Psoas muscle (tissue), 8 donors: ENCODE data around the gene NEURL1. TPM values are rescaled to one million over a fixed set of nuclear protein-coding genes. Genes with fewer than 3 reads are reported as not detected.

ENCODE experiments used
- ATAC-seq, 4 donors: fragments of 200-7000 bp; cut with Tn5 transposase; one replicate each; pipeline ENCODE4 v1.9.1; 2020; ENCODE audit warnings: moderate library complexity in 3 of 4, mild to moderate bottlenecking in 2 of 4
- DNase-seq, 2 donors: peaks; one replicate each; pipeline ENCODE4 v3.0.0-alpha.2; 2020
- H3K27ac ChIP-seq: fragments of 200-600 bp; one replicate; pipeline ENCODE4 v1.8.0; 2022
- H3K27me3 ChIP-seq, 3 donors: fragments of 200-600 bp in 1 of 3; one replicate each; pipeline versions ENCODE4 v1.6.1 to v1.8.0; 2013 to 2022; ENCODE audit warnings: low read length in 2 of 3, mild to moderate bottlenecking in 2 of 3, moderate library complexity in 1 of 3; ENCODE audit not compliant: insufficient read depth in 3 of 3
- H3K36me3 ChIP-seq, 2 donors: fragments of 200-600 bp in 1 of 2; one replicate each; pipeline versions ENCODE4 v1.6.1 to v1.8.0; 2013 to 2022; ENCODE audit warnings: low read depth in 1 of 2, mild to moderate bottlenecking in 1 of 2, moderate library complexity in 1 of 2; ENCODE audit not compliant: insufficient read depth in 1 of 2
- H3K4me1 ChIP-seq: fragments of 200-600 bp; one replicate; pipeline ENCODE4 v1.8.0; 2022
- H3K4me3 ChIP-seq: fragments of 200-600 bp; one replicate; pipeline ENCODE4 v1.8.0; 2022; ENCODE audit warnings: mild to moderate bottlenecking
- H3K9me3 ChIP-seq: fragments of 200-600 bp; one replicate; pipeline ENCODE4 v1.8.0; 2022
- WGBS, 3 donors: extraction: QIAGEN DNeasy Blood & Tissue Kit; methylation state at CpG; one replicate each; pipeline versions ENCODE4 v1.1.6 to v1.1.7; 2013; 5-methylcytosine and 5-hydroxymethylcytosine counted together
- intact Hi-C, 2 donors: fragments of 100-400 bp; cut with DNase I; formaldehyde crosslinking; loops; one replicate each; pipeline versions ENCODE4 v1.11.0 to v1.14.2; 2022
- polyA plus RNA-seq, 3 donors: library from polyadenylated mRNA; stranded (reverse); fragments of 200-250 nt; gene quantifications; one replicate each; pipeline ENCODE4 v1.2.3, GENCODE V29; 2013
- total RNA-seq, 4 donors: library from RNA; stranded (reverse); fragmentation: NEBNext Ultra II Directional in 2 of 4; extraction: Animal tissue kit (Norgen Biotek cat#: 25700) in 2 of 4; gene quantifications; one replicate each; pipeline versions ENCODE4 v1.2.1 to v1.2.4, GENCODE V29; 2021 to 2023
- TF ChIP-seq, protein P1 (sequence below): fragments of 200-600 bp; IDR thresholded peaks from one replicate; pipeline ENCODE4 v1.8.0; 2022; ENCODE audit warnings: antibody characterized with exemption
- donor health status: healthy with polysubstance abuse.
- donor health status: DM: no; HTN: no; CAD: no; lungs with moderate emphysema.
- donor health status: Bipolar disorder and iron deficiency.
- donor health status: healthy.
- donor health status: DM: yes; HTN: yes; CAD: no.
- donor health status: DM: no; HTN: no; CAD: no.
- donor health status: DM: no; HTN: no; CAD: no.
- donor health status: DM: yes; HTN: yes; CAD: no.

The NEURL1 gene
- total and polyA plus RNA-seq, 7 donors = 10.9 to 103 (median 66.6) TPM

DNA sequence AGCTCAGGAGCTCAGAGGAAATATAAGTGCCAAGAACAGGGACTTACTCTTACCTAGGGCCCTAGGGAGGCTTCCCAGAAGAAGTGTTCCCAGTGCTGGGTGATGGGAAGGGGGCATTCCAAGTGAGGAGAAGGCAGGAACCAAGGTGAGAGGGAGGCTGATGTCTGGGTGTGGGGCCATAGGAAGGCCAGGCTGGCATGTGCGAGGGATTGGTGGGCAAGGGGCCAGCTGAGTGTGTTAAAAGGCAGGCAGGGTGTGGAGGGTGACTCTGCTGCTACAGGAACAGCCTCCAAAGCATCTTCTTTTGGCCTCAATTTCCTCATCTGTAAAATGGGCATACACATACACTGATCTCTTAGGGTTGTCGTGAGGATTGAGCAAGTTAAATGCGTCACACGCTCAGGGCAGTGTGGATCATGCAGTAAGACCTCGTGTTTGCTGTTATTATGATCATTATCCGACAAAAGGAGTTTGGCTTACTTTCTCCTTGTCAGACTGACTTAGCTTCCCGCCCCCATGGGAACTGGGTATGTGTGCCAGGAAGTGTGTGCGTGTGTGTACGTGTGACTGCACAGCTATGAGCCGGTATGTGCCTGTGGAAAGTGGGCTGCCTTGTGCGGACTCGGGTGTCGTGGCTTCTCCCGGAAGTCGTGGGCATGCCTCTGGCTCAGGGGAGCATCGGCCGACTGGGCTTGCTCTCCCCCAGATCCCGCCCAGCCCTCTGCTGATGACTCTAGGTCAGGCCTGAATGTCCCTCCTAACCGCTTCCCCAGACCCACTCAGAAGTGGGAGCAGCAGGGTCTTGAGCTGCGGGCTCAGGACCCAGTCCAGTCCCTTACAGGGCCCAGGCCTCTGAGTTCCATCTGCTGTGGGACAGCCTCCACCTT lies 59.6 kb downstream of the NEURL1 start:
- DNase-seq (peak in 1 of 2 donors; percentile 55), ATAC-seq (no peak)
- Histone ChIP-seq H3K27ac (no peak overlapping the region), H3K4me1 (peaks cover 39% of the 10 kb centered on the region), H3K27me3 (no peaks in the 10 kb centered on the region), H3K36me3 (no peaks in the 10 kb centered on the region), H3K4me3 (no peak overlapping the region), H3K9me3 (no peaks in the 10 kb centered on the region)
- intact Hi-C loops = no loop called here
- 89 to 92% (median 90%) methylated on average over 20 of the region's 20 CpGs for WGBS, 3 donors
- TF ChIP-seq, protein P1, sequence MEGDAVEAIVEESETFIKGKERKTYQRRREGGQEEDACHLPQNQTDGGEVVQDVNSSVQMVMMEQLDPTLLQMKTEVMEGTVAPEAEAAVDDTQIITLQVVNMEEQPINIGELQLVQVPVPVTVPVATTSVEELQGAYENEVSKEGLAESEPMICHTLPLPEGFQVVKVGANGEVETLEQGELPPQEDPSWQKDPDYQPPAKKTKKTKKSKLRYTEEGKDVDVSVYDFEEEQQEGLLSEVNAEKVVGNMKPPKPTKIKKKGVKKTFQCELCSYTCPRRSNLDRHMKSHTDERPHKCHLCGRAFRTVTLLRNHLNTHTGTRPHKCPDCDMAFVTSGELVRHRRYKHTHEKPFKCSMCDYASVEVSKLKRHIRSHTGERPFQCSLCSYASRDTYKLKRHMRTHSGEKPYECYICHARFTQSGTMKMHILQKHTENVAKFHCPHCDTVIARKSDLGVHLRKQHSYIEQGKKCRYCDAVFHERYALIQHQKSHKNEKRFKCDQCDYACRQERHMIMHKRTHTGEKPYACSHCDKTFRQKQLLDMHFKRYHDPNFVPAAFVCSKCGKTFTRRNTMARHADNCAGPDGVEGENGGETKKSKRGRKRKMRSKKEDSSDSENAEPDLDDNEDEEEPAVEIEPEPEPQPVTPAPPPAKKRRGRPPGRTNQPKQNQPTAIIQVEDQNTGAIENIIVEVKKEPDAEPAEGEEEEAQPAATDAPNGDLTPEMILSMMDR = no peak

DNA sequence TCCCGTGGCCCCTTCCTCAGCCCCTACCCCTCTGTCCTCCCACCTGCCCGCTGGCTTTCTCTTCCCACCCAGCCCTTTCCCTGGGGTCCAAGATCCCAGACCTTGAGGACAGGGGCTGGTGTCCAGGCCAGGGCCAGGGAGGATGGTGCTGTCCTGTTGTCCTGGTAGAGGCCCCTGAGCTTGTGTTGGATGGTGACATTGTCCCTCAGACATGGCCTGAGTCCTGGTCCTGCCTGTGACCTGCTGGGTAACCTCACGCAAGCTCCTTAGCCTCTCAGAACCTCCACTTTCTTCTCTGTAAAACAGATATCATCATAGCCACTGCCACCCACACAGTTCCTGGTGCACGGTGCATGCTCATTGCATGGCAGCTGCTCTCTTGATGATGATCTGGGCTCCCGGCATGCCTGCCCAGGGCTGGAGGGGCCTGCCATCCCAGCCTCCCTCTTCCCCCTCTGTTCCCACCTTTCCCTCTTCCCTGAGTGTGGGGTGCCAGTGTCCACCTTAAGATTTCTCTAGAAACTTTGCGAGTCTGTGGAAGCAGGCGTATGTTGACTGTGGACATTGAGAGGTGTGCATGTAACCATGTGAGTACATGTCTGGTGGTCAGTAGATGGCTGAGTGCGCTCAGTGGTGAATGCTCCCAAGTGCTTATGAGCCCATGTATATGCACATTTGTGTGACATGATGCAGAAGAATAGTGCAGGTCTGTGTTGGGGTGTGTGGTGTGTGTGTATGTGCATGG lies 60.4 kb downstream of the NEURL1 start:
- Histone ChIP-seq H3K27ac (no peak overlapping the region), H3K4me1 (peaks cover 37% of the 10 kb centered on the region), H3K4me3 (no peak overlapping the region), H3K27me3 (no peaks in the 10 kb centered on the region), H3K36me3 (no peaks in the 10 kb centered on the region), H3K9me3 (no peaks in the 10 kb centered on the region)
- no peak for ATAC-seq
- 83 to 93% (median 85%) methylated on average over 8 of the region's 8 CpGs for WGBS, 3 donors
- TF ChIP-seq, protein P1 = no peak
- intact Hi-C loops = no loop called here
- DNase-seq = peak in 1 of 2 donors; percentile 34

DNA sequence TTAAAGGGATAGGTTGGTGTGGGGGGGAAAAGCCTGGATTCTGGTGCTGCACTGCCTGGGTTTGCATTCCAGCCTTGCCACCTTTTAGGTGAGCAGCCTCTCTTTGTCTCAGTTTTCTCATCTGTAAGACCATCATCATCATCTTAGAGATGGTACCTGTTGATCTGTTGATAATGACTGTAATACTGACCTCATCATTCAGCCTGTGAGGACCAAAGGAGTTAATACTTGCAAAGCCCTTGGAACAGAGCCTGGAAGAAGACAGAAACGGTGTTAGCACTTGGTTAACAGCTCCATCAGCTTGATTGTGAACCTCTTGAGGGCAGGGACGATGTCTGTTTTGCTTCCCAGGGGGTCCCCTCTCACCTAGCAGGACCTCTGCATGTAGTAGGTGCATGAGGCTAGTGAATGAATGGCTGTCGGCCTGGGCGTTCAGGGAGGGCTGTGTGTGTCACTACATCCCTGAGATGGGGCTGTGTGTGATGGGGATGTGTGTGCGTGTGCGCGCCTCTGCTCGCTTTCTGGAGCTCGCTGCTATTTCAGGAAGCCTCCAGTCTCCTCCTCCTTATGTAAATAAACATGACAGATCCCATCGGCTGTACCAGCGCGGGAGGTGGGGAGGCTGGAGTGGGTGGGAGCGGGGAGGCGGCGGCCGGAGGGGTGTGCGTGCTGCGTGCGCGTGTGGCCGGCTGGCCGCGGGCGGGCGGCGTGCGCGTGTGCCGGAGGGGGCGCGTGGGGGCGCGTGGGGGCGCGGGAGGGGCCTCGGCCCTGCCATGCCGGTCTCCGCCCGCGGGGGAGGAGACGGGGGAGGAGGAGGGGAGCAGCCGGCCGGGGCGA lies 61.2 kb downstream of the NEURL1 start:
- H3K4me3 ChIP-seq = peak overlapping the region; percentile 71
- H3K27me3 ChIP-seq = no peaks in the 10 kb centered on the region
- DNase-seq (peak; percentile 67 to 88), ATAC-seq (peak; percentile 72 to 83 (median 79))
- peak overlapping the region; percentile 77 for H3K27ac ChIP-seq
- TF ChIP-seq, protein P1 = no peak
- H3K9me3 ChIP-seq = no peaks in the 10 kb centered on the region
- intact Hi-C loops = no loop called here
- peaks cover 29% of the 10 kb centered on the region for H3K4me1 ChIP-seq
- WGBS, 3 donors = 1 to 3% (median 2%) methylated on average over 24 to 36 of the region's 44 CpGs
- H3K36me3 ChIP-seq = no peaks in the 10 kb centered on the region

DNA sequence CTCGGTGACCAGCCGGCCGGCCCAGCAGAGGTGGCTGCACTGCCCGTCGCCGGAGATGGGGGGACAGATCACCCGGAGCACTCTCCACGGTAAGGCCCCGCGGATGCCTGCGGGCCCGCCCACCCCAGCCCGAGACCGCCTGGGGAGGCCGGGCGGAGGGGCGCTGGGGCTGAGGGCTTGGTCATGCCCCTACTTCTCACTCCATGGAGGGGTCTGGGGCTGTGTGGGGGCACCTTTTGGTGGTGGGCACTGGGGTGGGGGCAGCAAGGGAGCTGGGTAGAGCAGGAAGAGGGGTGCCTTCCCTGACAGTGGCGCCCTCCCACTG lies 61.8 kb downstream of the NEURL1 start:
- TF ChIP-seq, protein P1 = no peak
- intact Hi-C loops = no loop called here
- DNase-seq = no peak
- ATAC-seq = peak in 1 of 4 donors; percentile 0
- H3K4me1 ChIP-seq = peaks cover 30% of the 10 kb centered on the region
- H3K27ac ChIP-seq = peak overlapping the region; percentile 77
- WGBS, 3 donors = 0 to 4% (median 2%) methylated on average over 10 to 18 of the region's 18 CpGs
- H3K9me3 ChIP-seq = no peaks in the 10 kb centered on the region
- H3K27me3 ChIP-seq = no peaks in the 10 kb centered on the region
- no peaks in the 10 kb centered on the region for H3K36me3 ChIP-seq
- H3K4me3 ChIP-seq = peak overlapping the region; percentile 71
